Measurements from ENCODE around the gene LRRC56.

Gene LRRC56

DNA sequence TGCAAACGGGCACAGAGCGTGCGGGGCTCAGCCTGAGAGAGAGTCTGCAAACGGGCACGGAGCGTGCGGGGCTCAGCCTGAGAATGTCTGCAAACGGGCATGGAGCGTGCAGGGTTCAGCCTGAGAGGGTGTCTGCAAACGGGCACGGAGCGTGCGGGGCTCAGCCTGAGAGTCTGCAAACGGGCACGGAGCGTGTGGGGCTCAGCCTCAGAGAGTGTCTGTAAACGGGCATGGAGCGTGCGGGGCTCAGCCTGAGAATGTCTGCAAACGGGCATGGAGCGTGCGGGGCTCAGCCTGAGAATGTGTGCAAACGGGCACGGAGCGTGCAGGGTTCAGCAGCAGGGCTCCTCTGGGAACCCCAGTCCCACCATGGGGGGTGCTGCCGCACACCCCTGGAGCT is 52.5 kb downstream of the LRRC56 start:
- H3K4me3 Mint-ChIP-seq = no peak overlapping the region
- H3K36me3 Mint-ChIP-seq (ENCODE audit: insufficient read depth) = peaks cover 62% of the 10 kb centered on the region
- peaks cover 28% of the 10 kb centered on the region for H3K4me1 Mint-ChIP-seq
- no peaks in the 10 kb centered on the region for H3K27me3 Mint-ChIP-seq
- ATAC-seq (replicated peaks; ENCODE audit: extremely low read depth, poor library complexity, severe bottlenecking) (no peak), DNase-seq (ENCODE audit: low spot score in 2 of 2) (no peak)
- H3K27ac Mint-ChIP-seq (ENCODE audit: low read depth) = peak overlapping the region; percentile 97
- H3K9me3 Mint-ChIP-seq = no peaks in the 10 kb centered on the region

- Mint-ChIP-seq H3K4me1 (peaks cover 28% of the 10 kb centered on the region), H3K4me3 (no peak overlapping the region), H3K36me3 (ENCODE audit: insufficient read depth) (peaks cover 65% of the 10 kb centered on the region), H3K27me3 (no peaks in the 10 kb centered on the region), H3K9me3 (no peaks in the 10 kb centered on the region), H3K27ac (ENCODE audit: low read depth) (no peak overlapping the region)
- DNase-seq (ENCODE audit: low spot score in 2 of 2) (no peak), ATAC-seq (replicated peaks; ENCODE audit: extremely low read depth, poor library complexity, severe bottlenecking) (no peak)
These were observed 53.7 kb downstream of the LRRC56 start for GRCh38 chr11:590997-591396.

DNA sequence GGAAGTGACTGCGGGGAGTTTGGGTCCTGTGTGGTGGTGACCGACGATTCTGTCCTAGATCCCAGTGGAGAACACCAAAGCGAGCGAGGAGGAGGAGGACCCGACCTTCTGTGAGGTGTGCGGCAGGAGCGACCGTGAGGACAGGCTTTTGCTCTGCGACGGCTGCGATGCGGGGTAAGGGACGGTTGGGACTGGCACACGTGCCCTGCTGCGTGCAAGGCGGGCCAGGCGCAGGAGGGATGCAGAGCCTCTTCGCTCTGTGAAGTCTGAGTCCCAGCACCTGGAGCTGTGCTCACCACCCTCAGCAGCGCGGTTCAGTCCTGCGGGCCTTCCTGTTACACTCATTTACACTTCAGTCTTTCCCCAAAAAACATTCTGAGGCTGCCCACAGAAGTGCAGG is 55.2 kb downstream of the LRRC56 start:
- Mint-ChIP-seq H3K4me3 (no peak overlapping the region), H3K9me3 (no peaks in the 10 kb centered on the region), H3K36me3 (ENCODE audit: insufficient read depth) (peaks cover 69% of the 10 kb centered on the region), H3K27me3 (no peaks in the 10 kb centered on the region), H3K4me1 (peaks cover 18% of the 10 kb centered on the region), H3K27ac (ENCODE audit: low read depth) (no peak overlapping the region)
- DNase-seq (ENCODE audit: low spot score in 2 of 2) (no peak), ATAC-seq (replicated peaks; ENCODE audit: extremely low read depth, poor library complexity, severe bottlenecking) (no peak)

DNA sequence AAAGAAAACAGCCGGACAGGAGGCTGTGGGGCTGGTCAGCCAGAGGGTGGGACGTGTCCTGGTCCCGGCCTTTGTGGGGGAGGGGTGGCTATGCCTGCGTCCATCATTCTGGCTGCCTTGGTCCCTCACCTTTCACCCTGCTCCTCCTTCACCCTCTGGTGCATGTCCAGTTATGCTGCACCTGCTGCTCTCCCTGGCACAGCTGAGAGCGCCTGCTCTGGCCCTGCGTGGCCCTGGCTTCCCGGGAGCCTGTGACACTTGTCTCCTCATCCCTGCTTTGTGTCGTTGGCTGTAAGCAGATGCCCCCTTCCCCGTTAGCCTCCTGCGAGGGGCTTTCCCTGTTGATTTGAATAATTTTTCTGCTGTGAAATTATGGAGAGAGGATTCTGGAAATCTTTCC is 55.6 kb downstream of the LRRC56 start:
- DNase-seq (ENCODE audit: low spot score in 2 of 2) (no peak), ATAC-seq (replicated peaks; ENCODE audit: extremely low read depth, poor library complexity, severe bottlenecking) (no peak)
- H3K4me1 Mint-ChIP-seq = peaks cover 14% of the 10 kb centered on the region
- H3K4me3 Mint-ChIP-seq = no peak overlapping the region
- H3K36me3 Mint-ChIP-seq (ENCODE audit: insufficient read depth) = peaks cover 69% of the 10 kb centered on the region
- H3K27ac Mint-ChIP-seq (ENCODE audit: low read depth) = no peak overlapping the region
- H3K27me3 Mint-ChIP-seq = no peaks in the 10 kb centered on the region
- no peaks in the 10 kb centered on the region for H3K9me3 Mint-ChIP-seq

DNA sequence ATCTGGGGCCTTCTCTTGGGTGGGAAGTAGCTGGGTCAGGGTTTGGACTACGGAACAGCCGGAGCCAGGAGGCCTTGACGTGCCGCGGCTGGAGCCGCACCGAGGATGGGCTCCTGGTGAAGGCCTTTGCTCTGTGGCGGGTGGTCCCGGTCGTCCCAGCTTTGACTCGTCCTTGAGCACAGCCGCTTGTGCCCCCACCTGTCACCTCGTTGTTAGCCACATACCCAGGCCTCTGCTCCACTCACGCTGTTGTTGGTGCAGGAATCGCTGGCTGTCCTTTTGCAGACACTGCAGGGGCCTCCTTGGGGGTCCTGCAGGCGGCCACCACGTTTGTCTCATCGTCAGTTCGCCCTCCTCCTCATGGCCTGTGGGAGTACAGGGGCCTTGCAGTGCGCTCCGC is 56.0 kb downstream of the LRRC56 start:
- H3K9me3 Mint-ChIP-seq = no peaks in the 10 kb centered on the region
- DNase-seq (ENCODE audit: low spot score in 2 of 2) (no peak), ATAC-seq (replicated peaks; ENCODE audit: extremely low read depth, poor library complexity, severe bottlenecking) (no peak)
- peaks cover 10% of the 10 kb centered on the region for H3K4me1 Mint-ChIP-seq
- H3K27me3 Mint-ChIP-seq = no peaks in the 10 kb centered on the region
- H3K4me3 Mint-ChIP-seq = no peak overlapping the region
- no peak overlapping the region for H3K27ac Mint-ChIP-seq (ENCODE audit: low read depth)
- peaks cover 69% of the 10 kb centered on the region for H3K36me3 Mint-ChIP-seq (ENCODE audit: insufficient read depth)

GRCh38 chr11:595400-595799 is 58.1 kb downstream of the LRRC56 start:
- DNase-seq (ENCODE audit: low spot score in 2 of 2) (no peak), ATAC-seq (replicated peaks; ENCODE audit: extremely low read depth, poor library complexity, severe bottlenecking) (no peak)
- H3K27ac Mint-ChIP-seq (ENCODE audit: low read depth) = no peak overlapping the region
- no peaks in the 10 kb centered on the region for H3K27me3 Mint-ChIP-seq
- no peak overlapping the region for H3K4me3 Mint-ChIP-seq
- H3K4me1 Mint-ChIP-seq = no peaks in the 10 kb centered on the region
- H3K36me3 Mint-ChIP-seq (ENCODE audit: insufficient read depth) = peaks cover 74% of the 10 kb centered on the region
- H3K9me3 Mint-ChIP-seq = no peaks in the 10 kb centered on the region

DNA sequence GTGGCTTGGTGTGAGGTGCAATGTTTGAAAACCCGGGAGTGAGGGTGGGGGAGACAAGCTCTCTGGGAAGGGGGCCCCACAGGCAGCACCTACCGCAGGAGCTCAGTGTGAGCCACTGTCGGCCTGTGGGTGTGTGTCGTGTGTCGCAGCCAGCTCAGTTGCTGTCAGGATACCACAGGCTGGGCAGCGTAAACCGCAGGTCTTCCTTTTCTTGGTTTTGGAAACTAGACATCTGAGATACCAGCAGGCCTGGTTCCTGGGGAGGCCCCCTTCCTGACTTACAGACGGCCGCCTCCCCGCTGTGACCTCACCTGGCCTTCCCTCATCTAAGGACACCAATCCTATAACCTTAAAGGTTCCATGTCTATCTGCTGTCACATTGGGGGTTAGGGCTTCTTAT is 59.0 kb downstream of the LRRC56 start:
- H3K27ac Mint-ChIP-seq (ENCODE audit: low read depth) = peak overlapping the region; percentile 35
- peaks cover 73% of the 10 kb centered on the region for H3K36me3 Mint-ChIP-seq (ENCODE audit: insufficient read depth)
- no peak for DNase-seq (ENCODE audit: low spot score in 2 of 2)
- no peak overlapping the region for H3K4me3 Mint-ChIP-seq
- no peak for ATAC-seq (replicated peaks; ENCODE audit: extremely low read depth, poor library complexity, severe bottlenecking)
- no peaks in the 10 kb centered on the region for H3K27me3 Mint-ChIP-seq
- H3K9me3 Mint-ChIP-seq = no peaks in the 10 kb centered on the region
- no peaks in the 10 kb centered on the region for H3K4me1 Mint-ChIP-seq

- ATAC-seq (replicated peaks; ENCODE audit: extremely low read depth, poor library complexity, severe bottlenecking) (no peak), DNase-seq (ENCODE audit: low spot score in 2 of 2) (no peak)
- Mint-ChIP-seq H3K27ac (ENCODE audit: low read depth) (peak overlapping the region; percentile 35), H3K36me3 (ENCODE audit: insufficient read depth) (peaks cover 74% of the 10 kb centered on the region), H3K27me3 (no peaks in the 10 kb centered on the region), H3K4me1 (no peaks in the 10 kb centered on the region), H3K9me3 (no peaks in the 10 kb centered on the region), H3K4me3 (no peak overlapping the region)
These were observed 59.9 kb downstream of the LRRC56 start for GRCh38 chr11:597166-597725.

DNA sequence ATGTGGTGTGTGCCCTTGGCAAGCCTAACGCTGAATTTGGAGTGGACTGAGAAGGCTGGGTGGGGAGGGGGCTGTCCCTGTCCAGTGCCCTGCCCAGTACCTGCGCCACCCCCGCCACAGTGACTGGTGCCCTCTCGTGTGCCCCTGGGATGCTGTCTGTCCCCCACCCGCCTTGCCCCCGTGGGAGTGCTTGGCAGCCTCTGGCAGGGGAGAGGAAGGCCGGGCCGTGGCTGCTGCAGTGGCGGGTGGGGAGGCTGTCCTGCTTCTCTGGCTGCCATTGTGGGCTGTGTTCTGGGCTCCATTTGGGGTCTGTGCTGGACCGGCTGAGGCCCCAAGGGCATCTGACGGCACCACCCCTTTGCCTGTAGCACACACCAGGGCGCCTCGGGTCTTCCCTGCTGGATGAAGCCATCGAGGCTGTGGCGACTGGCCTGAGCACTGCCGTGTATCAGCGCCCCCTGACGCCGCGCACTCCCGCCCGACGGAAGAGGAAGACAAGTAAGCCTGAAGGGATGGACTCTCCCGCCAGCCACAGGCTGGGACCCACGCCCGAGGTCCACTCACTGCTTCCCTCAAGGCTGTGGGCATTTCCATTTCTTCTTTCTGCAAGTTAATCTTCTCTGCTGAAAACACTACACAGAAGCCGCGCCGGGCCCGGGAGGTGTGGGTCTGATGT is 60.8 kb downstream of the LRRC56 start:
- Mint-ChIP-seq H3K4me3 (no peak overlapping the region), H3K27ac (ENCODE audit: low read depth) (peak overlapping the region; percentile 6), H3K4me1 (no peaks in the 10 kb centered on the region), H3K27me3 (no peaks in the 10 kb centered on the region), H3K9me3 (no peaks in the 10 kb centered on the region), H3K36me3 (ENCODE audit: insufficient read depth) (peaks cover 69% of the 10 kb centered on the region)
- DNase-seq (ENCODE audit: low spot score in 2 of 2) = no peak
- ATAC-seq (replicated peaks; ENCODE audit: extremely low read depth, poor library complexity, severe bottlenecking) = no peak

DNA sequence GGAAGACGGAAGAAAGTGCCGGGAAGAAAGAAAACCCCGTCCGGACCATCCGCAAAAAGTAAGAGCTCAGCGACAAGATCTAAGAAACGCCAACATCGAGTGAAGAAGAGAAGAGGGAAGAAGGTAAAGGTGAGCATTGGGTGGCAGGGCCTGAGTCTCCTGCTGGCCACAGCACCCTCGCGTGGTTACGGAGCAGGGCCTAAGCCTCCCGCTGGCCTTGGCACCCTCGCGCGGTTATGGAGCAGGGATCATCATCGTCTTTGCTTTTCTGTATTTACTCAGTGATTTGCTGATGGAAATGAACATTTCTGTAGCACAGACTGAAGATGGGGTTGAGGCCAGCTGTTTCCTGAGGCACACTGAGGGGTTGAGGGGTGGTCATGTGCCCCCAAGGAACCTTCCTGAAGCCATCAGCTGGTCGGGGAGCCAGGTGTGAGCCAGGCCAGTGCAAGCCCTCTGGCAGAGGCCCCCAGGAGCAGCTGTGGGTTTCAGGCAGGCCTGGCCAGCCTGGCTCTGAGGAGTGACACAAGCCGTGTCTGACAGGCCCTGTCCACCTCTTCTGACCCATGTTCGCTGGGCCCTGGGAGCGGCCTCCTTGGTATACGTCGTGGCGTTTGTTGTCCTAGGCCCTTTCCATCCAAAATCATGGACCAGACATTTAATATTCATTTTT is 64.4 kb downstream of the LRRC56 start:
- Mint-ChIP-seq H3K4me1 (no peaks in the 10 kb centered on the region), H3K27me3 (no peaks in the 10 kb centered on the region), H3K4me3 (no peak overlapping the region), H3K9me3 (no peaks in the 10 kb centered on the region), H3K27ac (ENCODE audit: low read depth) (no peak overlapping the region), H3K36me3 (ENCODE audit: insufficient read depth) (peaks cover 65% of the 10 kb centered on the region)
- DNase-seq (ENCODE audit: low spot score in 2 of 2) (no peak), ATAC-seq (replicated peaks; ENCODE audit: extremely low read depth, poor library complexity, severe bottlenecking) (no peak)

DNA sequence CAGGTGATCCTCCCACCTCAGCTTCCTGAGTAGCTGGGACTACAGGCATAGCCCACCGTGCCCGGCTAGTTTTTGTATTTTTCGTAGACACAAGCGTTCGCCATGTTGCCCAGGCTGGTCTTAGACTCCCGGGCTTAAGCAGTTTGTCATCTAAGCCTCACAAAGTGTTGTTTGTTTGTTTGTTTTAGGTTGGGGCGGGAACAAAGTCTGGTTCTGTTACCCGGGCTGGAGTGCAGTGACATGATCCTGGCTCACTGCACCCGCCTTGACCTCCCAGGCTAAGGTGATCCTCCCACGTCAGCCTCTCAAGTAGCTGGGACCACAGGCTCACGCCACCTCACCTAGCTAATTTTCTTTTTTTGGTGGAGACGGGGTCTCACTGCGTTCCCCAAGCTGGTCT is 65.8 kb downstream of the LRRC56 start:
- H3K27me3 Mint-ChIP-seq = no peaks in the 10 kb centered on the region
- H3K4me3 Mint-ChIP-seq = no peak overlapping the region
- no peak overlapping the region for H3K27ac Mint-ChIP-seq (ENCODE audit: low read depth)
- no peak for ATAC-seq (replicated peaks; ENCODE audit: extremely low read depth, poor library complexity, severe bottlenecking)
- H3K9me3 Mint-ChIP-seq = no peaks in the 10 kb centered on the region
- H3K4me1 Mint-ChIP-seq = no peaks in the 10 kb centered on the region
- no peak for DNase-seq (ENCODE audit: low spot score in 2 of 2)
- peaks cover 67% of the 10 kb centered on the region for H3K36me3 Mint-ChIP-seq (ENCODE audit: insufficient read depth)

All from central memory CD8-positive, alpha-beta T cell (primary cell).